ENCODE measurements around the gene BLZF1. TPM values are rescaled to one million over a fixed set of nuclear protein-coding genes. Genes with fewer than 3 reads are reported as not detected.
"Not testable (repeated sequence)": the region's sequence is repeated elsewhere in the genome, so short reads cannot be mapped to it uniquely, and the experiment has no call there.

Gene BLZF1
- total RNA-seq, 4 donors from 2014 or later = 28.1 to 41.1 (median 36.2) TPM

DNA sequence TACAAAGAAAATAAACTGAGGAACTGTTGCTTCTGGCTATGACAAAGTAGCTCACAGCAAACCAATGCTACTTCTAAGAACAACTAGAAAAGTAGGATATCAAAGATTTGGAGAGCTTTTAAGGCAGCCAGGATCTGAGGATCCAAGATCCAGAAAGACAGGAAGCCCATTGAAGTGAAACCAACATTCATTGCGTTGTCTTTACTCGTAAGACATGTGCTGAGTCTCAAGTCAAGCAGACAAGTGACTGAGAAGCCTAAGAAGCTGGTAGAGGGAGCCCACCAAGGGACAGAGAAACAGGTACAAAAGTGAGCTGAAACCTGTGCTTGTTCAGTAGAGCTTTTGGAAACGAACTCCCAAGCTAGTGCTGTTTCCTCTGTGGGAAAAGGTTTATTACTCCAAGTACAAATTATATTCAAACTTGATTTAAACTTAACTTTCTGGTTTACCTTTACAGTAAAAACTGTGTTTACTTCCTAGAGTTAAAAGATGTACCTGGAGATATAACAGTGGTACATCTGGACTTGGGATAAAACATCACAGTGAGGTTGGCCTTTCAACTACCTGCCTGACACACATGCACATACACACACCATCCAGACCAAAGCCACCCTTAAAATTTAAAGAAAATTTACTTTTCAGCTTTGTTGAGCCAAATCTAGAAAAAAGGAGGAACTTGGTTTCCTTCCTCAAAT is 41.6 kb upstream of the BLZF1 start:
- H3K27ac ChIP-seq (replicated peaks in 1 of 4) = no peak overlapping the region
- no peak overlapping the region for H3K4me3 ChIP-seq
- H3K4me1 ChIP-seq = peaks cover 0 to 2% (median 0%) of the 10 kb centered on the region in 4 donors
- TF ChIP-seq POLR2A (IDR thresholded peaks at IDR 0.05; ENCODE audit: low read depth) (no peak), POLR2AphosphoS5 (IDR thresholded peaks at IDR 0.05) (no peak), EP300 (IDR thresholded peaks at IDR 0.05) (no peak), CTCF (IDR thresholded peaks at IDR 0.05) (no peak)
- no peaks in the 10 kb centered on the region for H3K36me3 ChIP-seq
- 76% methylated on average over 3 of the region's 3 CpGs for WGBS
- no peaks in the 10 kb centered on the region for H3K9me3 ChIP-seq
- intact Hi-C loops (cut with DNase I) = no loop called here
- no peaks in the 10 kb centered on the region for H3K27me3 ChIP-seq
- no peak for DNase-seq (ENCODE audit: extremely low spot score)

DNA sequence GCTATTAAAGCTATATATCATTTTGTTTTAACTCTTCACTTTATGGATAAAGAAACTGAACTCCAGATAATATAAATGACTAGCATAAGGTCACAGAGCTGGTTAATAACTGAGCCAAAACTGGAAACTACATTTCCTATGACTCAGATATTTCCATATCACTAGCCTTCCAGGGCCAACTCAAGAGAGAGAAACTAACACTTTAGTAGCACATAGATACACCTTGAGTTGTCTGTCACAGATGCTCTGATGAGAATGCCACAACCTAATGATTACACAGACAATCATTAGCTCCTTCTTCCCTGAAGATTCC is 41.1 kb upstream of the BLZF1 start:
- intact Hi-C loops (cut with DNase I) = no loop called here
- TF ChIP-seq POLR2A (IDR thresholded peaks at IDR 0.05; ENCODE audit: low read depth) (no peak), POLR2AphosphoS5 (IDR thresholded peaks at IDR 0.05) (no peak), CTCF (IDR thresholded peaks at IDR 0.05) (no peak), EP300 (IDR thresholded peaks at IDR 0.05) (no peak)

GRCh38 chr1:169327875-169328274 is 40.1 kb upstream of the BLZF1 start:
- no peak for DNase-seq (ENCODE audit: extremely low spot score)
- Histone ChIP-seq H3K27me3 (no peaks in the 10 kb centered on the region), H3K36me3 (no peaks in the 10 kb centered on the region), H3K4me3 (no peak overlapping the region), H3K4me1 (peaks cover 0 to 2% (median 0%) of the 10 kb centered on the region in 4 donors), H3K9me3 (peaks cover 0 to 3% (median 0%) of the 10 kb centered on the region in 4 donors), H3K27ac (replicated peaks in 1 of 4) (no peak overlapping the region)
- TF ChIP-seq POLR2A (IDR thresholded peaks at IDR 0.05; ENCODE audit: low read depth) (no peak), EP300 (IDR thresholded peaks at IDR 0.05) (no peak), POLR2AphosphoS5 (IDR thresholded peaks at IDR 0.05) (no peak), CTCF (IDR thresholded peaks at IDR 0.05) (no peak)
- intact Hi-C loops (cut with DNase I) = no loop called here
- WGBS = 100% methylated on average over 2 of the region's 2 CpGs

More for the DNA sequence above, 41.1 kb upstream of the BLZF1 start:
- Histone ChIP-seq H3K27ac (replicated peaks in 1 of 4) (no peak overlapping the region), H3K4me1 (peaks cover 0 to 2% (median 0%) of the 10 kb centered on the region in 4 donors), H3K36me3 (no peaks in the 10 kb centered on the region), H3K27me3 (no peaks in the 10 kb centered on the region), H3K9me3 (peaks cover 0 to 1% (median 0%) of the 10 kb centered on the region in 4 donors), H3K4me3 (no peak overlapping the region)
- DNase-seq (ENCODE audit: extremely low spot score) = no peak

DNA sequence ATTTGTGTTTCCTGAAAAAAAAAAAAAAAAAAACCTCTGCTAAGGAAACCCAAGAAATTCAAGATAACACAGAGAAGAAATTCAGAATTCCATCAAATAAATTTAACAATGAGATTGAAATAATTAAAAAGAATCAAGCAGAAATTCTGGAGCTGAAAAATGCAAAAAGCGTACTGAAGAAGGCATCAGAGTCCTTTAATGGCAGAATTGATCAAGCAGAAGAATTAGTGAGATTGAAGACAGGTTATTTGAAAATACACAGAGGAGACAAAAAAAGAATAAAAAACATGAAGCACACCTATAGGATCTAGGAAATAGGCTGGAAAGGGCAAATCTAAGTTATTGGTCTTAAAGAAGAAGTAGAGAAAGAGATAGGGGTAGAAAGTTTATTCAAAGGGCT is 38.6 kb upstream of the BLZF1 start:
- Histone ChIP-seq H3K4me3 (no peak overlapping the region), H3K9me3 (peaks cover 0 to 3% (median 0%) of the 10 kb centered on the region in 4 donors), H3K27me3 (no peaks in the 10 kb centered on the region), H3K4me1 (peaks cover 0 to 2% (median 0%) of the 10 kb centered on the region in 4 donors), H3K27ac (replicated peaks in 1 of 4) (no peak overlapping the region), H3K36me3 (no peaks in the 10 kb centered on the region)
- intact Hi-C loops (cut with DNase I) = no loop called here
- TF ChIP-seq CTCF (IDR thresholded peaks at IDR 0.05) (no peak), EP300 (IDR thresholded peaks at IDR 0.05) (no peak), POLR2AphosphoS5 (IDR thresholded peaks at IDR 0.05) (no peak), POLR2A (IDR thresholded peaks at IDR 0.05; ENCODE audit: low read depth) (no peak)
- DNase-seq (ENCODE audit: extremely low spot score) = no peak
- WGBS = 97% methylated on average over 1 of the region's 1 CpG

- no peak for TF ChIP-seq POLR2AphosphoS5 (IDR thresholded peaks at IDR 0.05)
- no peak for TF ChIP-seq POLR2A (IDR thresholded peaks at IDR 0.05; ENCODE audit: low read depth)
- no peak for TF ChIP-seq CTCF (IDR thresholded peaks at IDR 0.05)
- TF ChIP-seq EP300 (IDR thresholded peaks at IDR 0.05) = no peak
- H3K9me3 ChIP-seq = peaks cover 0 to 3% (median 0%) of the 10 kb centered on the region in 4 donors
- intact Hi-C loops (cut with DNase I) = no loop called here
- no peak overlapping the region for H3K27ac ChIP-seq (replicated peaks in 1 of 4)
- no peak overlapping the region for H3K4me3 ChIP-seq
- DNase-seq (ENCODE audit: extremely low spot score) = no peak
- H3K4me1 ChIP-seq = peaks cover 0 to 2% (median 0%) of the 10 kb centered on the region in 4 donors
- no peaks in the 10 kb centered on the region for H3K36me3 ChIP-seq
- no peaks in the 10 kb centered on the region for H3K27me3 ChIP-seq
- WGBS = 96% methylated on average over 2 of the region's 2 CpGs
These were observed 37.1 kb upstream of the BLZF1 start for GRCh38 chr1:169330927-169331326.

DNA sequence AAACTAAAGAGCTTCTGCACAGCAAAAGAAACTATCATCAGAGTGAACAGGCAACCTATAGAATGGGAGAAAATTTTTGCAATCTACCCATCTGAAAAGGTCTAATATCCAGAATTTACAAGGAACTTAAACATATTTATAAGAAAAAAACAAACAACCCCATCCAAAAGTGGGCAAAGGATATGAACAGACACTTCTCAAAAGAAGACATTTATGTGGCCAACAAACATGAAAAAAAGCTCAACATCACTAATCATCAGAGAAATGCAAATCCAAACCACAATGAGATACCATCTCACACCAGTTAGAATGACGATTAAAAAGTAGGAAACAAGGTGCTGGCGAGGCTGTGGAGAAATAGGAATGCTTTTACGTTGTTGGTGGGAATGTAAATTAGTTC is 33.3 kb upstream of the BLZF1 start:
- not testable (repeated sequence) for DNase-seq (ENCODE audit: extremely low spot score)
- 92% methylated on average over 3 of the region's 3 CpGs for WGBS

More for the DNA sequence above, 33.3 kb upstream of the BLZF1 start:
- H3K27me3 ChIP-seq; intact Hi-C loops (cut with DNase I); H3K9me3 ChIP-seq; H3K4me1 ChIP-seq; H3K36me3 ChIP-seq; H3K4me3 ChIP-seq; H3K27ac ChIP-seq (replicated peaks in 1 of 4): not testable (repeated sequence)

Measured in esophagus muscularis mucosa (tissue), 4 donors.